GM19239 (cell line): Measurements from ENCODE around the gene COL18A1.
"Not testable (repeated sequence)": the region's sequence is repeated elsewhere in the genome, so short reads cannot be mapped to it uniquely, and the experiment has no call there.

ENCODE experiments used
- DNase-seq: peaks from one replicate; pipeline ENCODE4 v3.0.0; 2011; ENCODE audit warnings: low spot score; ENCODE audit not compliant: insufficient read length
- FAIRE-seq: peaks from 2 replicates; lab custom pipeline; 2011; peaks lifted over from hg19 to GRCh38; lab: Jason Lieb, UNC

Gene COL18A1

DNA sequence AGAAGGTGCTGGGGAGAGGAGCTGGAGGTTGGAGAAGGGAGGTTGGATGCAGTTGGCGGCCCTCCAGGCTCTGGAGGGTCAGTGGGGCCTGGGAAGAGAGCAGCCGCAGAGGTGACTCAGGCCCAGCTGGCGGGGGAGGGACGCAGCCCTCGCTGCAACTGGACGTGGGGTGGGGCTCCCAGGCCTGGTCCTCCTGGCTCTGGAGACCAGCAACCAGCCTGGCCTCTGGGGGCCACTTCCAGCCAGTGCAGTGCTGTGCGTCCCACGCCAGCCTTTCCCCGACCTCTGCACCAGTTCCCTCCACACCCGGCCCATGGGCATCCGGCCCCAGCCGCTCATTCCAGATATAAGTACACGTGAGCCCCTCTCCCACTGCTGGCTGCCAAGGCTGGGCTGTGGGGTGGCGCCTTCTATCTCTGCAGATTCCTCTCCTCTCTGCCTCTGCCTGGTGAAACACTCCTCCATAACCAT lies 38.0 kb upstream of the COL18A1 start:
- FAIRE-seq: no peak
- no peak for DNase-seq

DNA sequence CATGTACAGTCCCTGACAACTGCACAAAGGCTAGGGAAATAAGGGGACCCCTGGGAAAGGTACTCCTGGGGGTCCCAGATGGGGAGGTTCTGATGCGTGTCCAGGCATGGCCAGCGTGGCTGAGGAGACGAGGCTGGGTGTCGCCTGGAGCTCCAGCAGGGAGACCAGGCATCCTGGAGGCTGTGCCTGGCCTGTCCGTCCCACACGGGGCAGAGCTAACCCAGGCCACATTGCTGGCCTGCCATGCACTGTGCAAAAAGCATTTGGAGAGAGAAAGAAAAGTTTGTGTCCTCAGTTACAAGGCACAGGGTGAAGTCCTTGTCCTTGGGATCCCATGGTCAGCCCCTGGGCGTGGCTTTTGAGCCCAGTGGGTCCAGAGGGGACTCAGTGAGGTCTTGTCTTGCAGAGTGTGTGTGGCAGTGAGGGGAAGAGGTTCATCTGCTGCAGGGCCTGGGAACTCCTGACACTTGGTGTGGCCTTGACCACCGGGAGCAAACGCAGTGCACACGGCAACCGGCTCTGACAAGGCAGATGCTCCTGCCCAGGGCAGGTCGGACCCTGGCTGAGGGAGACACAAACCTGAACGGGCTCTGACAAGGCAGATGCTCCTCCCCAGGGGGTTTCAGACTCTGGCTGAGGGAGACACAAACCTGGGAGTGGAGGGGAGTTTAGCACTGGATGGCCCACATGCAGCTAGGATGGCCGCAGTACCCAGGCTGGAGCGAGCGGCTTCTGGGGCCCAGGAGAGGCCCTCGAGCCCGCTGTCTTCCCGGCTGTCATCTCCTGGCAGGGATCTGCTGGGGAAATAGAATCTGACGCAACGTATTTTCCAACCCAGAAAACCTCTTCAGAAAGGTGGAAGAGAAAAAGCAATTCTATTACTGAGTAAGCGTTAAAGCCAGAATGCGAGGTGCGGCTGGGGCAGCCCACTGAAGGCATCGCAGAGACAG lies 37.3 kb upstream of the COL18A1 start:
- FAIRE-seq (no peak), DNase-seq (no peak)

DNA sequence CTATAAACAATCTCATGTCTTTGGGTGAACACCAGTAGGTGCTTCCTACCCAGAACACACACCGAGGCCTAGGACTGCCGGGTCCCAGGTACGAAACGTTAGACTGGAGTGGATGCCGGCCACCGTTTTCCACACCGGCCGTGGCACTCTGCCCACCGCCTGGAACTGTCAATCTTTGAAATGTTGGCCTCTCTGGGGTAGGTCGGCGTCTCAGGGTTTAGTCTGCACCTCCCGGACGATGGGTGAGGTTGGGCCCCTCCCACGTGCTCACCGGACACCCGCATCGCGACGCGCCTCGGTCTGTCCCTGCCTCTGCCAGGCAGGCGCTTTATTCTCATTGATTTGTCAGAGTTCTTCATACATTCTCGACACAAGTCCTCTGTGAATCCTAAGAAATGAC lies 35.9 kb upstream of the COL18A1 start:
- not testable (repeated sequence) for FAIRE-seq, DNase-seq

DNA sequence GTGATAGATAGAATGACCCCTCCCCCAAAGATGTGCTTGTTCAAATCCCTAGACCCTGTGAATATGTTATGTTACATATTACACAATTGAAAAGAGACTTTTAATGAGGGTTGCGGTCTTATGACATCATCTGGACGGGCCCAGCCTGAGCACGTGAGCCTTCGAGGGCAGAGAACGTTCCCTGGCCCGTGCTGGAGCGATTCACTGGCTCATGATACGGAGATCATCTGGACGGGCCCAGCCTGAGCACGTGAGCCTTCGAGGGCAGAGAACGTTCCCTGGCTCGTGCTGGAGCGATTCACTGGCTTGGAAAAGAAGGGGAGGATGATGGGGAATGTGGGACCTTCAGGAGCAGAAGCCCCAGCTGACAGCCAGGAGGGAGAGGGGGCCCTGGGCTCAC lies 34.4 kb upstream of the COL18A1 start:
- FAIRE-seq (no peak), DNase-seq (no peak)

DNA sequence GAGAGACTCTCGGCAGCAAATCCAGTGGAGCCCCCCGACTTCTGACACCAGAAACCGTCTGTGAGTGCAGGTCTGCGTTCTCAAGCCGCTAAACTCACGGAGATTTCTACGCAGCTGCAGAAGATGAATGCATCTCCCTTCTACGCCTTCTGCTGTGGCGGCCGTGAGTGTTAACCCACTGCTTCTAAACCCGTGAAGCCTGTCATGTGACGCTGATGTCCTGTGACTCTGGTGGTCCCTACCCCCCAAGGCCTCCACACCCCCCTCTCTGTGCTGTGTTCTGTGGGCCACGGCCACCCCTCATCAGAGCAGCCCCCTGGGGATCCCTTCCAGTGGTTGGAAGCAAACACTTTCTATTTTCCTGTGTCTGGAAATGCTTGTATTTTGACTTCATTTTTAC lies 33.9 kb upstream of the COL18A1 start:
- no peak for DNase-seq
- FAIRE-seq: no peak

DNA sequence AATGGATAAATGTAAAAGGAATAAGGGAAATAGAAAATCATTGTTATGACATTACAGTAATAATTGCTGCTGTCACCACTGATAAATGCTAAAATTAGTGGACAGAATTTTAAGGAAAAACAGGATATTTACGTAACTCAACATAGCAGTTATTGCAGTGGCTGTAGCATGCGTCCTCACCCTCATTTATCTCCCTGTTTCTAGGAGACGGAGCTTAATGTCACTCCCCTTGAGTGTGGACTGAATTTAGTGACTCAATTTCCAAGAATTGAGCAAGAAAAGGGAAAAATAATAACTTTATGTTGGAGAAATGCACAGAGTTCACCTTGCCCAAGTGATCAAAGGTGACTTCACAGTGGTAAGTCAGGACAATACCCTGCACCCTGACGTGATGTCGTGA lies 33.3 kb upstream of the COL18A1 start:
- no peak for DNase-seq
- no peak for FAIRE-seq

DNA sequence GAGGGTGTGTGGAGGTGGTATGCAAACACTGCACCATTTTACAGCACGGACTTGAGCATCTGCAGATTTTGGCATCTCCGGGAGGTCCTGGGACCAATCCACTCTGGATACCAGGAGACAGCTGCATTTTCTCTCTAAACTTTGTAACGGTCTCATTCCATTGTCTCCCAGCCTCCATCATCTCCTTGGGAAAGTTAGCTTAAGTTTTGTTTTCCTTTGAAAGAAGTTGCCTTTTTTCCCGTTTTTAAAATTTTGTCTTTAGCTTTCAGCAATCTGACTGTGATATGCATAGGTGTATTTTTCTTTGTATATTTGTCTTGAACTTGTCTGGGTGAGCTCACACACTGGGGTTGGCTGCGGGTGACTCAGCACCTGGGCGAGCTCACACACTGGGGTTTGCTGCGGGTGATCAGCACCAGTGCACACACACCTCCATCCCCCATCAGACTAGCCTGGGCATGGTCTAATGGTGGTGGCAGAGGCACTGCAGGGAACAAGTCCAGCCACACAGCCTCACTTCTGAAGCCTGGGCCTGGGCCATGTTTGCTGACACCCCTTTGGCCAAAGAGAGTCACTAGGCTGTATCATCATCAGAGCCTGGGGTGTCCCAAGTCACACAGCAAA lies 32.1 kb upstream of the COL18A1 start:
- no peak for DNase-seq

DNA sequence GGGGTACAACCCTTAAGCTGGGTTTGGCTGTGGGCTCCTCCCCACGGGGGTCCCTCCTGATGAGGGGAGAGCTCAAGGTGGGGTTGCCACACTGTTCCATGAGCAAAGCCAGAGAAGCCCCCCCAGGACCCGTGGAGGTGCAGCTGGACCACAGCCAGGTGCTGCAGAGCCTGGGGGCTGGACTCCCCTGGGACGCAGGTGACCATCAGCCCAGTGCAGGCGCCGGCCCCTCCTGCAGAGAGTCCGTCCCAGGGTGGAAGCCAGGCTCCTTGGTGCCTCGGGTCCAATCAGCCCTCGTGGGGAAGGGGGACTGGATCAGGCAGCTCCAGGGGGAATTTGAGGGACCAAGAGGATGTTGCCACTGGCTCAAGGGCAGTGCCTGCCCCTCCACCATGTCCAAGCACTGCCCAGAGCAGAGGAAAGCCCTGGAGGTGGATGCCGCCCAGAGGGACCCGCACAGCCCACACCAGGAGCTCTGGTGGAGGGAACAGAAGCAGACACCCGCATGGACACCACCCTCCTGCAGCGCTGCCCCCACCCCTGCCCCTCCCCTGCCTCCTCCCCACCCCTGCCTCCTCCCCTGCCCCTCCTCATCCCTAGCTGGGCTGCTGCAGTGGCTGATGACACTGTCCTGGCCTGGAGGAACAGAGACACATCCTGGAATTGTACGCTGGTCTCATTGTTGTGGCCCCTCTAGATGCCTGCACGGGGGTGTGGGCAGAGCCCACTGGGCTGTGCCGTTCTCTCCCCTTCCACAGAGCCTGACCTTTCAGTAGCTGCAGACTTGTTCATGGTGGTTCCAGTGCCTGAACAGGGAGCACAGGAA lies 30.8 kb upstream of the COL18A1 start:
- DNase-seq (no peak), FAIRE-seq (no peak)

More for the DNA sequence above, 32.1 kb upstream of the COL18A1 start:
- FAIRE-seq: no peak

DNA sequence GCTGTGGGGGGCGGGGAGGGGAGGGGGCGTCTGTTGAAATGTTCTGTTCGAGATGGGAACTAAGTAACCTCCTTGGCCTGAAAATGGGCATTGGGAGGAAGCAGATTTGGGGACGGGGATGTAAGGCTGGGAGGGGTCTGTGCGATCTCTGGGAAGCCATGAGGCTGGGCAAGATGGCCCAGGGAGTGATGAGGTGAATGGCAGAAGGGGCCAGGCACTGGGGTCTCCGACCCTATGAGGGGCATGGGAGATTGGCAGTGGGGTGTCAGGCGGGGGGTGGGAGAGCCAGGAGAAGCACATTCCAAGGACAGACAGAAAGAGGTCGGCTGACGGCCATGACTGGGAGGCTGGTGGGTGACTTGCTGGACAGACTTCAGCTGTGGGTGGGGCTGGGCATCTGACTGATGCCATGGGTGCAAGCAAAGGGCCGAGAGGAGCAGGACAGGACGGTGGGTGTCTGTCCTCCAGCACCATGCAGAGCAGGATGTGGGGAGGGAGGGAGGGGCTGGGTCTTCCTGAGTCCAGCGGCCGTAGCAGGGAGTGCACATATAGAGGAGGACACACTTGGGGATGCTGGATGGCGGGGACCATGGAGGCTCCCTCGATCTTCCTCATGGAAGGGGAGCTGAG lies 30.0 kb upstream of the COL18A1 start:
- DNase-seq (no peak), FAIRE-seq (no peak)

DNA sequence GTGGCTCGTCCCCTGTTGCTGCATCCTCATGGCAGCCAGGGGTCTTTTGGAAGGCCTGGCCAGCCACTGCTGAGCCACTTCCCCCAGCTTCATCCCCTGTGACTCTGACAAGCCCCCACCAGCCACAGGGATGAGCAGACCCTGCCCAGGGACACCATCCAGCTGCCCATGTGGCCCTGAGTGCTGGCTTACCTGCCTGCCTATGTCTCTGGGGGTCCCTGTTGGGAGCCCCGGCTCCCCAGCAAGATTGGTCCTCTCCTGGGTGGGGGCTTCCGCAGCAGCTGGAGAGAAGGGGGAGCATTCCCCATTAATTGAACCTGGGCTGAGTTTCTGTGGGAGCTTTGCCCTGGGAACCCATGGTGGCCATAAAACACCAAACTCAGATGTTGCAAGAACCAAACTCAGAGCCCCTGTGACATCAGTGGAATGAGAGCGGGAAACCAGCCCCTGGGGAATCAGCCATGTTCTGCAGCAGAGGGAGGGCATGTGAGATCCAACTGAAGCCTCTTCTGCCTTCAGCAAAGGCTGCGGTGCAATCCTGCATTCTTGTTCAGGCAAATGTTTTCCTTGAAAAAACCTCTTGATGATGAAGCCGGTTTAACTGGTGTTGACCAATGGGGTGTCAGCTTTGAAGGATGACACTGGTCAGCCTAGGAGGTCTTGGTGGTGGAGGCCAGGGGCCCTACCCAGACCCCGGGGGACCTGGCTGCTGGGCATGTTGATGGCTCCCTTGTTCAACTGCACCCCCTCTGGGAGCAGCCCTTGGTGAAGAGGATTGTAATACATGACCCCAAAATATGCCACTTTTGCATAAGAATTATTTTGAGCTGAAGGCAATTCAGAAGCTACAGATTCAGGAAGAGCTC lies 28.3 kb upstream of the COL18A1 start:
- no peak for FAIRE-seq

DNA sequence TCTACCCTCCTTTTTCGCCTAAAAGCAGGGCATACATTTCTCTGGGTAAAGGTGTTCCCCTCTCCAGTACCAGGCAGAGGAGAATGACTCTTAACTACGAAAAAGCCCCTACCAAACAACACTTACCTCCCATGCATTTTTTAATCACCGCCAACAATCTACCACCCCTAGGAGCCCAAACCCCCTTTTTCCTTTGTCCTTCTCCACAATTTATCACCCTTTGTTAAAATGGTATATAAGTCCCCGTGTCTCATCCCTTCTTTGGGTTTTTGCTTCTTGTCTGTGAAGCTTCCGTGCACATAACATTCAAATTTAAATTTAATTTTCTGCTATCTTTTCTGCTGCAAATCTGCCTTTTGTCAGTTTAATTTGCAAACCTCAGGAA lies 27.6 kb upstream of the COL18A1 start:
- no peak for FAIRE-seq
- no peak for DNase-seq

More for the DNA sequence above, 28.3 kb upstream of the COL18A1 start:
- DNase-seq: no peak

DNA sequence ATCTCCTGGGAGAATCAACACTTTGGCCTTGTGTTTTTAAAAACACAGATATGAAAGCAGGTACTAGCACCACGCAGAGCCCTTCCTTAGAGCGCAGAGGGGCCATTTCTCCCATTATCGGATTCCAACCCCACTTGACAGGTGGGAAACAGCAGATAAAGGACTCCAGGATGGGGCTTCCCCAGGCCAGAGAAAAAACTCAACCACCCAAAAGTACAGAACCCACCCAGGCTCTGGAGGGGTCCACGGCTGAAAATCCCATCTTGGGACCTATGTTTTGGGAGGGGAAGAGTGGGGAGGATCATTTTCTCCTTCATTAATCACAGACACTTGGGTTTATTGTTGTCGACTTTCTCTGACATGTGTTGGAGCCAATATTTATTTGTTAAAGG lies 27.1 kb upstream of the COL18A1 start:
- DNase-seq (no peak), FAIRE-seq (no peak)

DNA sequence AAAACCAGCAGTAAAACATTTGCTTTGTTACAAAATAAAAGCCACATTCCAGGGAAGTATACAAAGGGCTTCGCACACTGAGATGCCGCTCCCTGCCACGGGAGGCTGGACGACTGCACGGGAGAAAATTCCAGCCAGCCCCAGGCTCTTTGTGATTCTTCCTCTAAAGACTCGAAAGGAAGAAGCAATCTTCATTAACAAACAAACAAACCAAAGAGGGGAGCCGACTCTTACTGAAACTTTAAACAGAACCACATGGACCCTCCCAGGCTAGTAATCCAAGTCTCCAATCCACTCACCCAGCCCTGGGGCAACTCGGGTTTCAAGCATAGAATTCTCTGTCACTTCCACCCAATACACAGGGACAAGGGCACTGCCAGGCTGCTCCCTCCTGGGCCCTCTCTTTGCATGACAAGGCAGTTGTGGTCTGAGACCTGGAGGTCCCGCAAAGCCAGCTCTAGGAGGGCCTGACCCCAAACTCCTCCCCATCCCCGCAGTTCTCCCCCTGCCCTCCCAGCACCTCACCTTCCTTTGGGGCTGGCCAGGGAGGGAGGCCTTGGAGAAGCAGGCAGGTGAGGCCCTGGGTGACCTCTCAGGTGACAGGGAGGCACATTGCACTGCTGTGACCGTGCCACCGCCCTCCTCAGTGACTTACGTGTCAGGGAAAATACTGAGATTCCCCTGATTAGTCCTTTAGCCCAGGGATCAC lies 26.6 kb upstream of the COL18A1 start:
- no peak for DNase-seq

DNA sequence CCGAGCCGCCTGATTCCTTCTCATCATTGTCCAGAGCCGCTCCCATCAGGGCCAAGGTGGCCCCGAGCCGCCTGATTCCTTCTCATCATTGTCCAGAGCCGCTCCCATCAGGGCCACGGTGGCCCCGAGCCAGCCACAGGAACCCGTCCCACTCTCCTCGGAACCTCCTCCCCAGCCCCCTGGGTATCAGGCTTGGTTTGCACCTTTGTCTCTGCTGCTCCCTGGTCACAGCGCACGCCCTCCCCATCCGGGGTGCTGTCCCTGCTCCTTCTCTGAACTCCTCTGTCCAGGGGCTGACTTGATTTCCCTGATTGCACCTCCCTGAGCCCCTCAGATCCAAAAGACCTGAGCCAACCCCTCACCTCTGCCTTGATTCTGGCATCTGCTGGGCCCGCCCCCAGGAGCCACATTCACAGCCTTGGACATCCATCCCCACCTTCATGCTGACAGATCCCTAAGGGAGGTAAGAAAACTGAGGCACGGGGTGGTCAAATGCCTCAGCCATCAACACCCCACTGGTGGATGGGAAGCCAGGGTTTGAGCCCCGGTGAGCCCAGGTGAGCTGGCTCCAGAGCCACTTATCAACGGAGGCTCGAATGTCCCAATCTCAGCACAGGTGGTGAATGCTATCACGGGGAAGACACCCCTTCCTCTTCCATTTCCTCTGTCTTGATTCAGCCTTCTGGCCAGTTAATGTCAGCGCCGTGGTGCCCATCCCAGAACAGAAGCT lies 25.6 kb upstream of the COL18A1 start:
- no peak for FAIRE-seq
- no peak for DNase-seq

More for the DNA sequence above, 26.6 kb upstream of the COL18A1 start:
- no peak for FAIRE-seq

DNA sequence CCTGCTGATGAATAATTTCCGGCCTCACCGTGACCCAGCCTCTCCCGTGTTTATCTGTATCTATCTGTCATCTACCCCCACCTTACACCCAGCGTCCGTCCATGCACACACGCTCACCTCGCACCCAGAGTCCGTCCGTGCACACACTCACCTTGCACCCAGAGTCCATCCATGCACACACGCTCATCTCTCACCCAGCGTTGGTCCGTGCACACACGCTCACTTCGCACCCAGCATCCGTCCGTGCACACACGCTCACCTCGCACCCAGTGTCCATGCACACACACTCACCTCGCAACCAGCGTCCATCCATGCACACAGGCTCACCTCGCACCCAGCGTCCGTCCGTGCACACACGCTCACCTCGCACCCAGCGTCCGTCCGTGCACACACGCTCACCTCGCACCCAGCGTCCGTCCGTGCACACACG lies 25.0 kb upstream of the COL18A1 start:
- FAIRE-seq (no peak), DNase-seq (no peak)

DNA sequence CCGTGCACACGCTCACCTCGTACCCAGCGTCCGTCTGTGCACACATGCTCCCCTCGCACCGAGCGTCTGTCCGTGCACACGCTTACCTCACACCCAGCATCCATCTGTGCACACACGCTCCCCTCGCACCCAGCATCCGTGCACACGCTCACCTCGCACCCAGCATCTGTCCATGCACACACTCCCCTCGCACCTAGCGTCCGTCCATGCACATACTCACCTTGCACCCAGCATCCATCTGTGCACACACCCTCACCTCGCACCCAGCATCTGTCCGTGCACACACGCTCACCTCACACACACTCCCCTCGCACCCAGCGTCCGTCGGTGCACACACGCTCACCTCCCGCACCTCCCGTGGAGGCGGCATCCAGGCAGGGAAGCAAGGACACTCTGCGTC lies 24.4 kb upstream of the COL18A1 start:
- no peak for FAIRE-seq

DNA sequence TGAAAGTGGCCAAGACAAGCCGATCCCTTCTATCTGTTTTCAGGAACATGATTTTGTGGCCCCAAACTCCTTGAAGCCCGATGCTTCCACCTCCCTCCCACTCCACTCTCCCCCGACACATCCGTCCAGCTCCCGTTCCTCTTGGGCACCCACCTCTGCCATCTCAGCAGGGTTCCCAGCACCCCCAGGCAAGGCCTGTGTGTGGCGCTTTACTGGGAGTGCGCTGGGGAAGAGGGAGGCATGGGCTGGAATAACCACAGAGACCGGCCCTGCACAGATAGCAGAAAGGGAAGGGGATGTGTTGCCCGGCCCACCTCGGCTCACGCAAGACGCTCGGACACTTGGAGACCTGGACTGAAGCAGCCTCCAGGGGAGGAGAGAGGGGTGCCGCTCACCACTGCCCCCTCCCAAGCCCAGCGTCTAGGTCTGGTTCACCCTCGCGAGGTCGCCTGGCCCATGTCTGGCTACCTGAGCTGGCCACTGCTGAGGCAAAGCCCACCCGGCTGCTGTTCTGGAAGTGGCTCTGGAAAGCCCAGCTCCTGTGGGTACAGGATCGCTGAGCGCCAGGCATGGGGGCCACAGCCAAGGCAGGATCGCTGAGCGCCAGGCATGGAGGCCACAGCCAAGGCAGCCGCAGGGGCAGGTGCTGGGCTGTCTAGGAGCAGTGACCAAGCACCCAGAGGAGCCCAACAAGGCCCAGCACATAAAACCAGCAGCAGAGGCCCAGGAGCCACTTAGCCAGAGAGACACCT lies 23.8 kb upstream of the COL18A1 start:
- DNase-seq: no peak
- no peak for FAIRE-seq

More for the DNA sequence above, 24.4 kb upstream of the COL18A1 start:
- DNase-seq: no peak
